GM12864 (cell line): ENCODE results near the gene ADORA2B.

Experiments
- DNase-seq: peaks from one replicate; pipeline ENCODE4 v3.0.0-alpha.2; 2011; ENCODE audit warnings: low read depth
- H3K4me3 ChIP-seq: 2 replicates; pipeline ENCODE4 v1.5.1; 2011; ENCODE audit warnings: mild to moderate bottlenecking, low read depth, low read length, control low read depth
- CTCF ChIP-seq: IDR thresholded peaks from 2 replicates; pipeline ENCODE4 v1.5.1; 2011; ENCODE audit warnings: low read depth, mild to moderate bottlenecking, moderate library complexity, low read length, control low read depth, inconsistent platforms; ENCODE audit errors: missing control alignments

Gene ADORA2B

GRCh38 chr17:15955793-15956541, 11.0 kb downstream of the ADORA2B start:
- TF ChIP-seq CTCF, result no peak
- H3K4me3 ChIP-seq, result no peak overlapping the region
- no peak for DNase-seq

GRCh38 chr17:15957206-15957605, 12.3 kb downstream of the ADORA2B start:
- no peak for TF ChIP-seq CTCF
- no peak for DNase-seq
- H3K4me3 ChIP-seq, result no peak overlapping the region

- no peak for TF ChIP-seq CTCF
- H3K4me3 ChIP-seq, result no peak overlapping the region
- DNase-seq, result no peak
Measured at GRCh38 chr17:15957608-15958307, 12.8 kb downstream of the ADORA2B start.

- H3K4me3 ChIP-seq, result no peak overlapping the region
- DNase-seq, result no peak
- TF ChIP-seq CTCF, result no peak
Measured at GRCh38 chr17:15958484-15958854, 13.5 kb downstream of the ADORA2B start.

GRCh38 chr17:15963670-15964110, 18.8 kb downstream of the ADORA2B start:
- no peak for TF ChIP-seq CTCF
- no peak overlapping the region for H3K4me3 ChIP-seq
- DNase-seq, result no peak

GRCh38 chr17:15965528-15965927, 20.6 kb downstream of the ADORA2B start:
- no peak overlapping the region for H3K4me3 ChIP-seq
- no peak for TF ChIP-seq CTCF
- DNase-seq, result no peak
